ENCODE data around the gene CXCR4.

CXCR4 gene

GRCh38 chr2:136117909-136118818 lies at the start of gene CXCR4:
CXCR4 (minus strand) TSS chr2:136118149; CDS start chr2:136118060, 89 bp downstream.
- no peak for DNase-seq (ENCODE audit: low spot score)

GRCh38 chr2:136164280-136164776 lies 46.4 kb upstream of the CXCR4 start:
- no peak for DNase-seq (ENCODE audit: low spot score)

GRCh38 chr2:136162438-136162837 lies 44.5 kb upstream of the CXCR4 start:
- DNase-seq (ENCODE audit: low spot score), result no peak

DNA sequence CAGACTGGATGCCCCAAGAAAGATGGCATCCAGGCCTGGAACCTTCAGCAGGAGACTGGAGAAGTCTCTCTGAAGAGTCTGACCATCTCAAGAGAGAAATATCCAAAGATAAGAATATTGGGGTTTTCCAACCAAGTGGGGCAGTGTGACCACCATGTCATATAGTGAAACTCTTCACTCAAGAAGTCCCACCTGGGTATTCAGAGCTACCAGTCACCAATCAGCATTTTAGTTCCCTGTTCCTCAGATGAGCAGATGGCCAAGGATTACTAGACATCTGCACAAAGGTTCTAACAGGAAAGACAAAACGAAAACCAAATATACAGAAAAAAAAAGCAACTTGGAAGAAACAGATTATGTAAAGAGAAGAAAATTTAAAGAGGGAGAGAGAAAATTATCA lies 38.5 kb upstream of the CXCR4 start:
- DNase-seq (ENCODE audit: low spot score), result no peak

DNA sequence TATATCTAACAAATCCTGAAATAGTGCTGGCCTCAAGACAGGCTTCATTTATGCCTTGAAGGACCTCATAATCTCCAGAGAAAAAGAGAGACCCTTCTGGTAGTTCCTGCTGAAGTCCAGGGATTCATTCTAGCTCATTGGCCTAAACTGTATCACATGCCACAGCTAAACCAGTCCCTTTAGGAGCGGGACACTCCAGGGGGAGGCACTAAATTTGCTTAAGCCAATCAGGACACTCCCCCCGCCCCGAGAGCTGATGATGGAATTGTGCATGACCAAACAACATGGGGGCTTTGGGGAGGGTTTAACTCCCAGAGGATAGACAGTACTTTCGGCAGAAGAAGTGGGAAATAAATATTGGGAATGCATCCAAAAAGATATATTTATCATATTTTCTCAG lies 36.4 kb upstream of the CXCR4 start:
- no peak for DNase-seq (ENCODE audit: low spot score)

- DNase-seq (ENCODE audit: low spot score), result no peak
Measured at GRCh38 chr2:136151021-136151971, 33.3 kb upstream of the CXCR4 start.

GRCh38 chr2:136149011-136149410 lies 31.1 kb upstream of the CXCR4 start:
- DNase-seq (ENCODE audit: low spot score), result no peak

- no peak for DNase-seq (ENCODE audit: low spot score)
Measured at GRCh38 chr2:136146564-136146963, 28.6 kb upstream of the CXCR4 start.

- DNase-seq (ENCODE audit: low spot score), result no peak
Measured at GRCh38 chr2:136143603-136144451, 25.9 kb upstream of the CXCR4 start.

DNA sequence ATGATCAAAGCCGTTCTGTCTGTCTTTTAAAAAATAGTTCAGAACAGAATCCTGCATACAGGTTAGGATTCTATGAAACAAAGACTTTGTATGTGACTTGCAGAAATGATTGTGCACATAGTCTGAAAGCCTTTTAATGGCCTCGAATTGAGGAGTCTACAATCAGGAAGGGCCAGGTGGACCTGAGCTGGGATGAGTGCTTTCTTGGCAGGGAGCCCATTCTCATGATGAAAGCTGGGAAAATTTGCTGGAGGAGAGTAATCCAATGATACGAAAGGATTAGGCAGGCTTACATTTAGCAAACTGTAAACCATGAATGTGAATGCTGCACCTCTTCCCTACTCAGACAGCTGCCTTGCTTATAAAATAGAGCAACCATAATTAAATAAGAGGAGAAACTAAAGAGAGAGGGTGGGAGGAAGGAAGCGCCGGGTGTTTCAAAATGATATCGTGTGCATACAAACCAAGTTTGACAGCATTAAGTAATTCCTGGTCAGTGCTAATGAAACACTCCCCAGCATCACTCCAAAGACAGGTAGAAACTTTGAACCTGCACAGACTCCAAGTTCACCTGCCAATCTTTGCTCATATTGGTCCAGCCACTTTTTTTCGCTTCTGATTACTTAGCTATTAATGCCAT lies 23.7 kb upstream of the CXCR4 start:
- DNase-seq (ENCODE audit: low spot score), result peak; percentile 32

DNA sequence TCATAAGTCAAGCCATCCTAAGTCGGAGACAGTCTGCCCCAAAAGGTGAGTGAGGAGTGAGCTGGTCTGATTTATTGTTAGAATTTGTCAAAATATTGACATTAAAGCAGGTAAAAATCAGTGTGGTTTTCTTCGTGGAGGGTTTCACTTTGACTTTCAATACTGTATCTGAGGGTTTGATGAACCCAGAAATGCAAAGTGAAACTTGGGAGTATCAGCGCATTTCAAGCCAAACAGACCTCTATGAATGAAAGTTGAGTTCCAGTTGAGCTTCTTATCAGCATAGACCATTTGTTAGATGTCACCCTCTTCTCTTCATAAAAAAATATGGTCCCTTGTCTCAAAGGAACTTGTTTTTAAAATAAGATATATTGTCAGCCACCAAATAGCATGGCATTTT lies 21.7 kb upstream of the CXCR4 start:
- peak; percentile 39 for DNase-seq (ENCODE audit: low spot score)

DNA sequence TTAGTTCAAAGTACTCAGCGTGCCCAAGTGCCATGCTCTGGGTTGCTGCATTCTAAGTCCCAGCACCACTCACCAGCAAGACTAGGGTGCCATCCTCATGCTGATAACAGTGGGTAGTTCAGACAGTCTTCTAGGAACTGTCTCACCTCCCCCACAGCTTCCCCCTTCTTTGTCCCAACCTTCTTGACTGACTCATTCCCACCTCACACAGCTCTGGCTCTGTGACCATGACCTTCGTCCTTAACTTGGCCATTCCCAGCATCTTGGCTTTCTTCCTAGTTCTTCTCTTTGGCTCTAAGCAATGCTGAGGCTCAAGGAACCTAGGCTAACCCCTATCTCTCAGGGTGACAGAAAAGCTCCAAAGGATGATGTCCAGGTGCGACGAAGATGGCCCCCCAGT lies 20.0 kb upstream of the CXCR4 start:
- DNase-seq (ENCODE audit: low spot score), result no peak

- no peak for DNase-seq (ENCODE audit: low spot score)
Measured at GRCh38 chr2:136136931-136137330, 19.0 kb upstream of the CXCR4 start.

DNA sequence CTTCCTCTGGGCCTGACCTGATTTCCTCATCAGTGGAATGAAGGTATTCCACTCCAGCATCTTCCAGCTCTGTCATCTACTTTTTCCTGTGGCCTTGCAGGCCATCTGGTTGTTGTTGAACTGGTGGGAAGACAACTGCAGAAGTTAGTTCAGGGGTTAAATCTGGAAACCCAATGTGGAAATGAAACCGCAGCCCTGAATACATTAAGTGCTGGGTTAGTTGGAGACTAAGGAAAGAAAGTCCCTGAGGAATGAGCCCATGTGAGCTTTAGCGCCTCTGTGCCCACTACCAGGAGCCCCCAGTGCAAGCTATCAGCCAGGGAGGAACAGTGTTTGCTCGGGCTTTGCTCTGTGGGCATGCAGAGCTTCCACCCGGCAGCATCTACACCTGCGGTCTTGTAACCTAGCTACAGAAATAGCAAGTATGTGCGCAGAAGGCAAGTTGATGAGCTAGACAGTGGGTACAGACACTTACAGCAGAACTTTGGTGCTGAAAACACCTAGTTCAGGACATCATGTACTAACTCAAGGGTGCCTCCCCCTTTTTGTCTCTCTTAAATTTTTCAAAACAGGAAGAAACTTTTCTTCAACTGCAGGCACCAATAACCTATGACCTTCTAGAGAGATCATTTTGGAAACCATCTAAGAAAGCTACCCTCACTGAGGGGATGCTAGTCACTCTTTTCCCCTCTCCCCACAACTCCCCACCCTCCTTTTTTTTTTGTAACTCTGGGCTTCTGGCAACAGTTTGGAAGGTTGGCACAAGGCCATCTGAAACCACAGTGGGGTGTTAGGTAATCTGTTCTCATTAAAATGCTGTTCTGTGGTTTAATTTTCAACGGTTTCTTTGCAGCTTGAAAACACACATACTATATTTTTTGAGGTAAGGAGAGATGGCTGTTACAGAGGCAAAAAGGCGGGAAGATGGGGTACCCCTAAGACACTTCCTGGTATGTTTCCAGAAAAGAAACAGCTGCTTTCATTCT lies 18.3 kb upstream of the CXCR4 start:
- no peak for DNase-seq (ENCODE audit: low spot score)

DNA sequence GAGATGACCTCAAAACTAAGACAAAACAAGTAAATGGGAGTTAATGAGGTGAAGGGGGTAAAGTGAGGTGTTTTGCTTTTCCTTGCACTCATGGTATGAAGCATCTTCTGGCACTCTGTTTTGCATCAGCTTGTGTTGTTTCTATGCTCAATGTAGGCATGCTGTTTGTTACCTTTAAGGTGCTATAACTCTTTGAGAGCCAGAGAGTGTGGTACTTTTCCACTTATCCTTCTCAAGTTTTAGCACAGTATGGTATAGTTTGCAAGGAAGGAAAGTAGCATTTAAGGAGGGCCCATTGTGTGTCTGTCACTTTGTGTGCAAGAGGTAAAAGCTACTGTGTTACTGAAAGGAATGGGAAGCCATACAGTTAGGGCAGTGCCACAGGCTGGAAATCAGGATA lies 17.5 kb upstream of the CXCR4 start:
- no peak for DNase-seq (ENCODE audit: low spot score)

- DNase-seq (ENCODE audit: low spot score), result no peak
Measured at GRCh38 chr2:136134126-136134525, 16.2 kb upstream of the CXCR4 start.

DNA sequence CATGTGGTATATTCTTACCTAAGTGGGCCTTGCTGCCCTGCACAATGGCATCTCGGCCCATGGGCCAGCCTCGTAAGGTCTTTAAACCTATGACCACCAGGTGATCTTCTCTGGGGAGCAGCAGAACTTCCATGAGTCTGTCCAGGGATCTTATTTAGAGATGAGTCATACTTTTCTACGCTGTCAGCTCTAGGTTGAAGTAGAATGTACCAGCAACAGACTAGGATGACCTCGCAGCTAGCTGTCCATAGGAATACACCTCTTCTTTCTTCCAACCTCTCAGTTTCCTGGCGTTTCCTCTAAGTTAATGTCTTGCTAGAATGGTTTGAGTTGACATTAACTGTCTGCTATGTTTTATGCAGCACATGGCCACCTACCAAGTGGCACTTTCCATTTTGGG lies 15.6 kb upstream of the CXCR4 start:
- no peak for DNase-seq (ENCODE audit: low spot score)

DNA sequence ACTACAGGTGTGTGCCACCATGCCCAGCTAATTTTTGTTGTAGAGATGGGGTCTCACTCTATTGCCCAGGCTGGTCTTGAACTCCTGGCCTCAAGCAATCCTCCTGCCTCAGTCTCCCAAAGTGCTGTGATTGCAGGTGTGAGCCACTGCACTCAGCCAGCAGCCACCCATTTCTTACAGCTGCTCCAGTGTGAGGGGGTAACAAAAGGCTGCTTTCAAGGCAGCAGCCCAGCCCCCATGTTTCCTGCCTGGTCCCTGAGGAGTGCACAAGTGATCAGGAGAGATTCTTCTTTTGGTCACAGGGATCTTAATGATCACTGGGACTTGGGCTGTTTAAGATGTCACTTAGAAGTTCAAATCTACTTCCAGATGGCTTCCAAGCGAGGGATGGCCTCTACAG lies 15.2 kb upstream of the CXCR4 start:
- no peak for DNase-seq (ENCODE audit: low spot score)

DNA sequence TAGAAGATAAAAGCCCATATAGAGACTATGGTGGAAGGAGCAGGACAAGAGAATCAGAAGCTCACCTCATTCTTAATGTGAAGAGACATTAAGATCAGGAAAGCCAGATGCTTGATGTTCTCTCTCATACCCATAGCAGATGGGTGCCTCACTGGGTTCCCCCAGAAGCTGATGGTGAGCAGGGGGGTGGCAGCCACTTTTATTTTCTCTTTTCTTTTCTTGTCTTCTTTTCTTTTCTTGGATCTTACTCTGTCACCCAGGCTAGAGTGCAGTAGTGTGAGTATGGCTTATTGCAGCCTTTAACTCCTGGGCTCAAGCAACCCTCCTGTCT lies 14.8 kb upstream of the CXCR4 start:
- DNase-seq (ENCODE audit: low spot score), result no peak
